HG03442 (cell line): Measurements from ENCODE around the gene ARL8B.

Experiments
- ATAC-seq: cut with Tn5 transposase; IDR thresholded peaks from one replicate; pipeline ENCODE4 v1.9.1; 2021; ENCODE audit warnings: mild to moderate bottlenecking, moderate library complexity; ENCODE audit not compliant: unreplicated experiment

ARL8B gene

GRCh38 chr3:5186089-5186857 is 64.2 kb downstream of the ARL8B start:
- ATAC-seq = peak; percentile 15

- ATAC-seq = no peak
Measured at GRCh38 chr3:5186858-5187155, 64.7 kb downstream of the ARL8B start.

- ATAC-seq = peak; percentile 79
Measured at GRCh38 chr3:5187156-5187919, 65.2 kb downstream of the ARL8B start, which contains the start of gene EDEM1. Gene EDEM1 (plus strand): TSS chr3:5187707. CDS start chr3:5187806, 99 bp downstream.

GRCh38 chr3:5187920-5188418 is 65.9 kb downstream of the ARL8B start:
- ATAC-seq = peak; percentile 11

GRCh38 chr3:5188419-5189221 is 66.5 kb downstream of the ARL8B start:
- ATAC-seq = no peak

- ATAC-seq = no peak
Measured at GRCh38 chr3:5190147-5190791, 68.2 kb downstream of the ARL8B start.

- ATAC-seq = no peak
Measured at GRCh38 chr3:5191555-5192304, 69.6 kb downstream of the ARL8B start.

- no peak for ATAC-seq
Measured at GRCh38 chr3:5192571-5193365, 70.7 kb downstream of the ARL8B start.

GRCh38 chr3:5194341-5194740 is 72.2 kb downstream of the ARL8B start:
- no peak for ATAC-seq

- peak; percentile 47 for ATAC-seq
Measured at GRCh38 chr3:5194801-5195509, 72.9 kb downstream of the ARL8B start.

- ATAC-seq = no peak
Measured at GRCh38 chr3:5195605-5196004, 73.5 kb downstream of the ARL8B start.

- ATAC-seq = no peak
Measured at GRCh38 chr3:5197022-5197421, 74.9 kb downstream of the ARL8B start.

GRCh38 chr3:5197470-5198312 is 75.6 kb downstream of the ARL8B start:
- peak; percentile 65 for ATAC-seq

- no peak for ATAC-seq
Measured at GRCh38 chr3:5198313-5198677, 76.2 kb downstream of the ARL8B start.

GRCh38 chr3:5198986-5199731 is 77.1 kb downstream of the ARL8B start:
- ATAC-seq = peak; percentile 37

- ATAC-seq = no peak
Measured at GRCh38 chr3:5201536-5201935, 79.4 kb downstream of the ARL8B start.

- ATAC-seq = no peak
Measured at GRCh38 chr3:5202222-5202621, 80.1 kb downstream of the ARL8B start.
